SKM-1 (cell line): ENCODE results near the gene TMEM254.
"Not testable (repeated sequence)": the region's sequence is repeated elsewhere in the genome, so short reads cannot be mapped to it uniquely, and the experiment has no call there.

Experiments used
- DNase-seq: peaks from one replicate; lab custom pipeline; 2025; ENCODE audit not compliant: unreplicated experiment; lab: John Stamatoyannopoulos, UW

The TMEM254 gene

GRCh38 chr10:80078448-80079311 is at the start of gene TMEM254:
Gene TMEM254, plus strand, starts transcription at chr10:80078665. Its CDS starts 35 bp downstream, at chr10:80078700.
- peak; percentile 81 for DNase-seq

DNA sequence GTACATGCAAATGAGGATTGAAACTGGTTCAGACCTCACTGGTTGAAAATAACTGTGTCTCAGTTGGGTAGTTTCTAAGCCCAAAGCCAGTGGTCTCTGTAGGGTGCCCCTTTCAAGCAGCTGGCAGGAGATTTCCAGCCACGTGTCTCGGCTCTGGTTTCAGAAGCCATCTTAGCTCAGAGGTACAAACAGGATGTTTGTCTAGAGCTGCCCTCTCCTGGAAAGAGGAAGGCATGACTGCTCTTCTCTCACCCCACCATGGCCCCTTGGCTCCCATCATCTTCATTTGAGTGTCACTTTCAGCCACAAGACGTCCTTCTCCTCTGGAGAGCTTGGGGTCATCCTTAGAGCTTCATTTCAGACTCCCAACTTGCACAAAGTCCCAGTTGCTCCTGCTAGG is 49.3 kb upstream of the TMEM254 start:
- DNase-seq = not testable (repeated sequence)

- not testable (repeated sequence) for DNase-seq
Measured at GRCh38 chr10:80029865-80030264, 48.6 kb upstream of the TMEM254 start.

DNA sequence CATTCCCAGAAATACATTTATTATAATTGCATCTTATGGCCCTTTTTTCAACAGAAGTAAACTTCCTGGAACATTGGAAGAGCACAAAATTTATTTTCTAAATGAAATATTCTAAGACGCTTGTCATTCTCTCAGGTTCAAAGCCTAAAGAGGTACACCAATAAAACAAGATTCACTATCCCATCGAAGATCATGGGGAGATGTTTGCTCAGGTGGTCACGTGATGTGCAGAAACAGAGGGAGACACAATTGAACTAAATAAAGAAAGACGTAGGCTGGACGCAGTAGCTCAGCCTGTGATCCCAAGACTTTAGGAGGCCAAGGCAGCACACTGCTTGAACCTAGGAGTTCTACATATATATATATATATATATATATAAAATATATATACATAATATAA is 46.0 kb upstream of the TMEM254 start:
- no peak for DNase-seq

GRCh38 chr10:80034766-80035165 is 43.7 kb upstream of the TMEM254 start:
- not testable (repeated sequence) for DNase-seq

DNA sequence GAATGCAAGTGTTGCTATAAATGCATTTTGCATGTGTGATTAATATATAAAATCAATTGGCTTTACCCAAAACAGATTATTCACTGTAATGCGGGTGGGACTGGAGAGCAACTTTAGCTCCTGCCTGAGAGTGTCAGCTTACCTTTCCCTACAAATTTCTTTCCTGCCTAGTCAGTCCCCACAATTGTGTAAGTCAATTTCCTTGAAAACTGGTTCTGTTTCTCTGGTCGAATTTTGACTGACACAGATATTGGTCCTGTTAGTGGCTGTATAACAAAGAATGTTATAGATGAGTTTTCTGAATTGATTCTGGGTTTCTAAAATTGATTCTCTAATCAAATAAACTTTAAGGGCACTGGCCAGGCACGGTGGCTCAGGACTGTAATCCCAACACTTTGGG is 43.0 kb upstream of the TMEM254 start:
- not testable (repeated sequence) for DNase-seq

DNA sequence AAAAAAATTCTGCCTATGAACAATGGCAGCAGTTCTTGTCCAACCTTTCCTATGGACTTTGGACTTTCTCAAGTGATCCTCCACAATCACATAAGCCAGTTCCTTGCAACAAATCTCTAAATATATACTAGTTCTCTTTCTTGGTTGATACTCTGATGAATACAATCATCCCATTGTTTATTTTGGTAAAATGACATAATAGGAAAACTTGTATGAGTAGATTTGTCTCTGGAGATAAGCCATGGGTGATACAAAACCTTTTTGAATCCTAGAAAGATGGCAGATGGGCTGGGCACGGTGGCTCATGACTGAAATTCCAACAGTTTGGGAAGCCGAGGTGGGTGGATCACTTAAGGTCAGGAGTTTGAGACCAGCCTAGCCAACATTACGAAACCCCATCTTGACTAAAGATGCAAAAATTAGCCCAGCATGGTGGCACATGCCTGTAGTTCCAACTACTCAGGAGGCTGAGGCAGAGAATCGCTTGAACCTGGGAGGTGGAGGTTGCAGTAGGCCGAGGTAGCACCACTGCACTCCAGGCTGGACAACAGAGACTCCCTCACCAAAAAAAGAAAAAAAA is 41.5 kb upstream of the TMEM254 start:
- DNase-seq = not testable (repeated sequence)

- DNase-seq = not testable (repeated sequence)
Measured at GRCh38 chr10:80038226-80038625, 40.2 kb upstream of the TMEM254 start.

DNA sequence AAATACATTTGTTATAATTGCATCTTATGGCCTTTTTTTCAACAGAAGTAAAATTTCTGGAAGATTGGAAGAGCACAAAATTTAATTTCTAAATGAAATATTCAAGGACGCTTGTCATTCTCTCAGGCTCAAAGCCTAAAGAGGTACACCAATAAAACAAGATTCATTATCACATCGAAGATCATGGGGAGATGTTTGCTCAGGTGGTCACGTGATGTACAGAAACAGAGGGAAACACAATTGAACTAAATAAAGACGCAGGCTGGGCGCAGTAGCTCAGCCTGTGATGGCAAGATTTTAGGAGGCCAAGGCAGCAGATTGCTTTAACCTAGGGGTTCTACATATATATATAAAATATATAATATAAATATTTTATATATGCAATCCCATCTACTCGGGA is 37.3 kb upstream of the TMEM254 start:
- no peak for DNase-seq

- DNase-seq = not testable (repeated sequence)
Measured at GRCh38 chr10:80044935-80045334, 33.5 kb upstream of the TMEM254 start.

DNA sequence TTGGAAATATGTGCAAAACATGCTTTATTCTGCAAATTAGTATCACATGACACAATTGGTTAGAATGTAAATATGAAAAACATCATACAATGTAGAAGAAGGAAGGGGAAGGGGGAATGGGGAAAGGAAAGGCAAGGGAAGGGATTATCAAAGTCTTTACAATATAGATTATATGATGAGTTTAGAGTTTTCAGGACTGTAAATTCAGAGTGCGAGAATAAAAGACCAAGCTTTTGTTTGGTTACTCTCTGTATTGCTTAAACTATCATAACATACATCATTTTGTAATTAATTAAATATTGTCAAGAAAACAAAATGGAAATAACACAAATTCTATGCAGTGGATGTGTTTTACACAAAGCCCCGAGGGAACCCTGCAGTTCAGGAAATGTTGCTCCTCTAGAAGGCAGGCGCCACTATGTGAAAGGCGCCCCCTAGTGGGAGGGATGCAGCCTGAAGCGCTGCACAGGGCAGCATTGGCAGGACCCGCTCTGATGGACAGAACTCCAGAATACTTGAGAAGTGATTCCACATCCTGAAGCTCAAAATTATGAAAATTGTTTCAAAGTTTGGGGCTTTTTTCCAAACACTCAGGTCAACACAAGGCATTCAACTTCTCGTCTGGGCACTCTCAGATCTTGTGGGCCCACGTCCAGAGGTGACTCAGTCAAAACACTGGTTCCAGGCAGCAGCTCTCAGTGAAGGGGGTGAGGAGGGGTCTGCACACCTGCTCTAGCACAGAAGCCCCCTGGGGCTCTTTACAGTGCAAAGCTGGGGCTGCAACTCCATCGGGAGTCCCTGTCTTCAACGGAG is 31.6 kb upstream of the TMEM254 start:
- DNase-seq = peak; percentile 72

DNA sequence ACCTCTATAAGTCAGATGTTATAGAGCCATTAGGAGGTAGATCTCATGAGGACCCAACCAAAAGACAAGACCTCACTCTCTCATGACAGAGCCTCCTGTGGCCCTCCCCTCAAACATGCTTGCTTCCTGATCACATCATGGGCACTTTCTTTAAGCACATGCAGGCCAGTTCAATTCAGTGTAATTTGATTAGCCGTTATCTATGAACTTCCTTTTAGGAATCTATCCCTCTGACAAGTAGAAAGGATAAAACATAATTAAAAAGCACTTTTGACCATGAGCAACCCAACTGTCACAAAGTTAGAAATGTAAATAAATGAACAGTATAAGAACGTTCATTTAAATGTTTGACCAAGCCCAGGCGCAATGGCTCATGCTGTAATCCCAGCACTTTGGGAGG is 27.7 kb upstream of the TMEM254 start:
- no peak for DNase-seq

GRCh38 chr10:80051993-80052392 is 26.5 kb upstream of the TMEM254 start:
- DNase-seq = no peak

DNA sequence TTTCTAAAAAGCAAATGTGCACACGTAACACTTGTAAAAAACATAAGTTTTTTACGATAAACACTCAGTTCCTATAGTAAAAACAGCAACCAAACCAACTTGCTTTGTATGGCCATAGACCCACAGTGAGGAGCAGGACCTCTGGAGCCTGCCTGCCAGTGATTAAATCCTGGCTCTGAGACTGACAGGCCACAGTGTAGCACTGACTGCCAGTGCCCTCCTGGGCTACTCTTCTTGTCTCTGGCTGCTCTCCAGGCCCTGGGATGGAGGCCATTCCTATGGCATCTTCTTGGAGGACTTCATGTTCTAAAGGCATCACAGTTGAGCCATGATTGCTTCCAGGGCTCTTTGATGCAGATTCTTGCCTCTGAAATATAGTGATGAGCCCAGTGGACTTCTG is 22.7 kb upstream of the TMEM254 start:
- no peak for DNase-seq

- no peak for DNase-seq
Measured at GRCh38 chr10:80057171-80057570, 21.3 kb upstream of the TMEM254 start.

DNA sequence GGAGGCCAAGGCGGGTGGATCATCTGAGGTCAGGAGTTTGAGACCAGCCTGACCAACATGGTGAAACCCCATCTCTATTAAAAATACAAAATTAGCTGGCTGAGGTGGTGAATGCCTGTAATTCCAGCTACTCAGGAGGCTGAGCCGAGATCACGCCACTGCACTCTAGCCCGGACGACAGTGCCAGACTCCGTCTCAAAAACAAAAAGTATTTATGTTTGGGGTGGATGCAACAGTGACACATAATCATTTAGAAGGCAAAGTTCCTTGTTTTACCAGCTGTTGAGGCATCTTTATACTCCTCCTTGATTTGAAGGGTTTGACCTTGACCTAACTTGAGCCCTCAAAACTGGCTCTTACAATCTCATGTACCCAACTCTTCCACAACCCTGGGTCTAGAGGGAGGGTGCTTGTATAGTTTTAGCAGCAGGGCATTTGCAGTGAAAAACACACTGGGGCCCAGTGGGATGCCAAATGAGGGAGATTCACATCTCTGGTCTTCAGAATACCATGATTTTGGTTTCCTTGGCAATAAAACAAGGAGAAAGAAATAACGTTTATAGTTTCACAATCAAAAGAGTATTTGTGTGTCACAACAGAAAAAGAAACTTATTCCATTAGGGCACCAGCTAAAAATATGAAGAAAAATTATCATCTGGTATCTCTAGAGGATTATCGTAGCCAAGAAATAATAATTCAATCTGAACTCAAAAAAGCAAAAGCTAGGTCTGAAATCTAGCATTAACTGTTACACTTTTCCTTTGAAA is 14.2 kb upstream of the TMEM254 start:
- no peak for DNase-seq

DNA sequence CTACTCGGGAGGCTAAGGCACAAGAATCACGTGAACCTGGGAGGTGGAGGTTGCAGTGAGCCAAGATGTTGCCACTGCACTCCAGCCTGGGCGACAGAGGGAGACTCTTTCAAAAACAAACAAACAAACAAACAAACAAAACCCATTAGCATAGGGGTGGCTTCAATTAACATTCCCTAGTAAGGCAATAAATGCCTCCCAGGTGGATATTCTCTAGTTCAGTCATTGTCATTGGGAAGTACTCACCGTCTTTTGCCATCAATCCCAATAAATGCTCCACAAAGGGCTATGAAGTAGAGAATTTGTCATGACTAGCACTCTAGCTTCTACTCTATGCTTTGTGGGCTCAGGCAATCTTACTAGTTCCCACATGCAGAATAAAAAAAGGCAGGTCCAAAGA is 11.7 kb upstream of the TMEM254 start:
- no peak for DNase-seq

- DNase-seq = not testable (repeated sequence)
Measured at GRCh38 chr10:80067821-80068220, 10.6 kb upstream of the TMEM254 start.

GRCh38 chr10:80068270-80068669 is 10.2 kb upstream of the TMEM254 start:
- DNase-seq = no peak

DNA sequence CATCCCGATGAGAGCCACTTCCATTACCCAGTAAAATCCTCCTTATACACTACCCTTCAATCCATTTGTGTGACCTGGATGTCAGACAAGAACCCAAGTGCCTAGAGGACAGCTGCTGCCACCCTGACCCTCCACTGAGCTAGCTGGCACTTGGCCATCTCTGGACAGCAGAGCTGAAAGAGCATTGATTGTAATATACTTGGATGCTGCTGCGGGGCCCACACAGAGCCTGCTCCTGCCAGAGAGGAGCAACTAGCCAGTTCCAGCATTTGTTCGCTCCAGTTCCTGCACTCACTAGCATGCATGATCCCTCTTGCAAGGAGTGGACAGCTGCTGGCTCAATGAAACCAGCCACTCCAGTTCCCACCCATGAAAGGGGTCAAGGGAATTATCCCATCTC is 8.4 kb upstream of the TMEM254 start:
- no peak for DNase-seq

- no peak for DNase-seq
Measured at GRCh38 chr10:80072584-80072983, 5.9 kb upstream of the TMEM254 start.
